Measurements from ENCODE around the gene MBP.
A peak's percentile ranks its signal among the peaks of the same experiment; 100 is the strongest.

The MBP gene

DNA sequence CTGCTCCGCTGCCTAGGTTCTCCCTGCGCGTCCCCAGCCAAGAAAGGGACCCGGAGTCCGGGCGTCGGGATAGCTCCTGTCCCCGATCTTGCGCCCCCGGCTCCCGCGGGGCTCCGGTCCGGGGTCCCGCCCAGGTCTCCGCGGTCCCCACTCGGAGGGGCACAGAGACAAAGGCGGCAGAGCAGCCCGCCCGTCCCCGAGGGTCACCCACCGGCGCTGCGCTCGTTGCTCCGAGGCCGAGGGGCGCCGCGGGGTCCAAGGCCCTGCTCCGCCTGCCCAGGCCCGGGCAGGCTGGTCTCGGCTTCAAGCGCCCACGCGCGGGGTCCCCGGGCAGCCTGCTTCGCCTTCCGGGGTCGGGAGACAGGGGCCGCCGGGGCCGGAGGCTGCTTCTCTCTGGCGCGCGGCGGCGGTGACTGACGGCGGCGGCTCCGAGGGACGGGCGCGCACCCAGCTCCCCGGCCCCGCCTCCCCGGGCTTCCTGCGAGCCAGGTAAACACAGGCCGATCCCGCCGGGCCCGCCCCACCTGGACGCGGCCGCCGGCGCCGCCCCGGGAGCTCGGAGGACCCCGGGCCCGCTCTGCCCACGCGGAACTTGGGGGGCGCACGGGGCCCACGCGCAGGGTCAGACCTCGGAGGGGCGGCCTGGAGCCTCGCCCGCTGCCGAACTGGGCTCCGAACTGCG, at the start of gene MBP:
MBP (minus strand) TSS at position 415 of the 682 bp plus-strand sequence. CDS start 27,522 bp downstream, outside the sequence.
- peak; percentile 70 for DNase-seq

DNA sequence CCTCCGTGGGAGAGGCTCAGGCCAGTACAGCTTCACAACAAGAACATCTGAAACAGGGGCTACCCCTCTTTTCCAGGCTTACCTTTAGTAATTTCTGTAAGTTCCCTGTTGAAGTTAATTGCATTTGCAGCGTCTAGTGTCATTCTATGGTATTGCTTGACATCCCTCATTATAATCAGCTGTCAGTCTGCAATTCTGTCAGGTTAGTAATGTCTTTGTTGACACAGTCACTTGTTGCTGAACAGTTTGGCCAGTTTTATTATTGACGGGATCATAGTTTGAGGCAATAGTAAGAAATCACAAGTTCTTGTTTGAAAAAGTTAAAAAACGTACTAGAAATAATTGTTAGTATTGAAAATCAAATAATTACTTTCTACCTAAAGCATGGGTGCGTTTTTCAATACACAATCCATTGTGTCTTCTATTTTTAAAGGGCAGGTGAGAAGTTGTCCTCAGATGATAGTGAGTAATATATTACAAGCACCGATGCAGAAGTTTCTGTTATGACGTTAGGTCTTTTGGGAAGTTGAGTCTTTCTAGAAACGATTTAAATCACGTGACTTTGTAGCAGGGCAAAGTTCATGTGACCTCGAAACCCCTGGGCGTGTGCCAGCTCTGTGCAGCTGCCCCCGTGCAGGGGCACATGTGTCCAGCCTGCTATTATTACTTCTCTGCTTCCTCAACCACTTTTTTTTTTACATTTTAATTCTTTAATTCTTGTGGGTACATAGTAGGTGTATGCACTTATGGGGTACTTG, 49.5 kb upstream of the MBP start:
- no peak for DNase-seq

DNA sequence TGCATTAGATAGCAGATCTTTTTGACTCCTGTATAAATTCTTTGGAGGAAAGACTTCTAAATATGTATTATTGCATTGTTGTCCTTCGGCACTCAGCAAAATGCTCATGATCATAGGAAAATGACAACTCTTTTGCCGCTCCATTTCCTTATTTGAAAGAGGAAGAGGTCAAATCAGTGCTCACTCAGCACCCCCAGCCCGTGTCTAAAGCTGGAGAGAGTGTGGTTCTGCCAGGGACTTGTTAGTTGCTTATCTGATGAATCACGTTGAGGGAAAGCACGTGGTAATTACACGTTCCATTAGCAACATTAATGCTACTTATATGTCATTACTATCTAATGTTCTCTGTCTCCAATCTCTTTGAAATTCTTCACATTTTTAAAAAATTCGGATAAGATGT, 46.0 kb upstream of the MBP start:
- DNase-seq, result no peak

DNA sequence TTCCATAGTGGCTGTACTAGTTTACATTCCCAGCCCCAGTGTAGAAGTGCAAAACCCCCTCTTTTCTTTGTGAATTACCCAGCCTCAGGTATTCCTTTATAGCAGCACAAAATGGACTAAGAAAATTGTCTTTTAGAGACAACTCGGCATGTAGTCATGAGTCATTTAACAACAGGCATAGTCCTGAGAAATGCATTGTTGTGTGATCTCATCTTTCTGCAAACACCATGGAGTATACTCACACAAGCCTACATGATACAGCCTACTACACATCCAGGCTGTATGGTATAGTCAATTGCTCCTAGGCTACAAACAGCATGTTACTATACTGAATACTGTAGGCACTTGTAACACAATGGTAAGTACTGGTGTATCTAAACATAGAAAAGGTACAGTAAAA, 44.4 kb upstream of the MBP start:
- no peak for DNase-seq

DNA sequence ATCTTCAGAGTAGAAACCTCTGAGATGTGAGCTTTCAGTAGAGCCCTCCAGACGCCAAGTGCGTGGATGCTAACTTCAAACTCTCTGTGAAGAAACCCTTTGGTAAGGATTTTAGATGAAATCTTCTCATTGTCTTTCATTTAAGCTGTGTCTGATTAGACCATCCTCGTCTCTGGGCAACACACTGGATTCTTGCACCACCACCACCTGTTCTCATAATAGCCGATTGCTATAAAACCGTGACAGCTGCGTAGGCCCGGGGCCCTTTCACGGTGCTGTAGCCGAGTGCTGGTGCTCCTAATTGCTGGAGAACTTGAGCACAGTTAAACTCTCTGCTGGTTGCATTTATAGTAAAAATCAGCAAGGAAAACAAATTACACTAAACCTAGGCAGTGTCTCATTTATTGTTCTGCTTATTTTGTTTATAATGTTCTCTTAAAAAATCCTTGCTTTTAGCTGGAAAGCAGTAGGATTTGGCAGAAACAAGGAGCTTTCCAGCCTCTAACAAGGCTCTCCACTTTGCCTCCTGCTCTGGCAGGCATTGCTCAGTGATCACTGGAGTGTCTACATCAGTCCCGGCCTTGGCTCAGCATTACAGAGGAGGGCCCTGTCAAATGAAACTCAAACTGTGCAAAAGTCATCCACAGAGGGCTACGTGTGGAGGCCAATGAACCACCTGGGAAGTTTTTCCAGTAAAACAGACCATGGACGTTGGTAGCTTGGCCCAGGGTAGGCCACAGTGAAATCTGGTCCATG, 40.9 kb upstream of the MBP start:
- no peak for DNase-seq

DNA sequence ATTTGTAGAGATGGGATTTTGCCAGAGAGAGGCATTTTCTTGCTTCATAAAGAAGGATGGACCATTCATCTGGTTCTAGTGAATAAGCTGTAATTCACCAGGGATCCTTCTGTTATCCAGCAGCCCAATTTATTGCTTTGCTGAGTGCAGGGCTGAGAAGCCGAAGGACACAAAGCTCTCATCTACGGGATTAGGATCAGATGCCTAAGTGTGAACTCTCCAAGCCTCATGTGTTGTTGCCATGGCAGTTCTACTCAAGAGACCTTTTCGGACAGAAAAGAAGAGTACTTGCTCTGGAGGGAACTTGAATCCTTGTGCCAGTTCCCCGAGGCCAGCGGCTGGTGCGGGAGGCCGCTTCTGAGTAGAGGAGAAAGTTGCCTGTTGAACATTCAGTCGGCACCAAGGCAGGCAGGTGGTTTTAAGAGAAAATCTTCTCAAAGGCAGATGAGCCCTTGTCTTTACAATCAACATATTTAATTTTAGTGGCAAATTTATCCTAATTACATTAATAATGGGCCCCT, 38.4 kb upstream of the MBP start:
- DNase-seq, result peak; percentile 18

DNA sequence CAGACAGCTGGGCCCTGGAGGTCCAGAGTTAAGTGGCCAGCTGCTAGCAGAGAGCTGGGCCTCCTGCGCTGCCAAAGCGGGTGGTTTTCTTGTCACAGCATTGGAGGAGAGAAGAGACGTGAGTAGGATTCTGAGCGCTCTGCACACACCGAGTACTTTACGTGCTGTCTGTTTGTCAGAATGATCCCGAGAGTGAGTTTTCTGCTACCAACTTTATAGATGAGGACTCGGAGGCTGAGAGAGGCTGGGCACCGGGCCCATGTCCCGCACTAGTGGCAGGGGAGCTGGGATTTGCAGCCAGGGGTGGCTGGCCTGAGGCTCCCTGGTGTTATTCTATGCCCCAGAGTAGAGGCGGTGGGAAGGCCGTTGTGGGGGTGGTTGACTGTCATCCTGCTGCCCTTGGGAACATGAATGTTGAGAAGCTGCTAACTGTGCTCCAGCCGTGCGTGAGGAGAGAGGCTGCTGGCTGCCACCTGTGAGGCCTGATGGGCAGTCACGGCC, 36.3 kb upstream of the MBP start:
- DNase-seq, result no peak

DNA sequence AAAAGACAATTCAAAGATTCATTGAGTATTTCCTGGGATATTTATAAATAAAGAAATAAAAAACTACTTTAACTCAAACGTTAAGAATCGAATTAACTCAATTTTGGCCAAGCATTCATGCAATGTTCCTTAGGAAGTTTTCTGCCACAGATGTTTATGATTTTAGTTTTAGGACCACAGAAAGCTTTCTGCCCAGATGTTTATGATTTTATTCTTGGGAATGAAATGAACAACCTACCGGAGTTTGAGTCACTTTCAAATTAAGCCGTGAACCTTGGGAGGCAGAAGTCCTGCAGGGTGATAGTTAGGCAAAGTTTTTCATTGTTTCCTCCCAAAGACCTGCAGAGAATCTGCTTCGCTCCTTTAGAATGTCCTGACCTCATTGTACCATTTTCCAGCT, 34.7 kb upstream of the MBP start:
- no peak for DNase-seq

DNA sequence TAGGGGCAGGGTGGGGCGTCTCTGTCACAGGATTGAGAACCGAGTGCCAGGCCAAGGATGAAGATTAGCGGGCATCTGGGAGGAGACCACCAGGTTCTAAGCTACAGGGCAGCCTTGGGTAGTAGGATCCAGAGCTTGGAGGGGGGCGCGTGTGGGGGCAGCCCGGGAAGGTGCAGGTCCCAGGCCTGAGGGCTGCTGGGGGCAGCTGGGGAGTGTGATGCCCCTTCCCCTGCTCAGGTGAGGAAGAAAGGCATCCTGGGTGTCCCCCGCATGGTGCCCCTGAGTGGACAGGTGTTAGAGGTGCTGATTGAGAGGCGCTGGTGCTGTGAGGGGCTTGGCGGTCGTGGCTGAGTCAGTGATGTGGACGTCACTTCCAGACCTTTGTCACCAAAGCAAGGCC, 33.9 kb upstream of the MBP start:
- DNase-seq, result no peak

DNA sequence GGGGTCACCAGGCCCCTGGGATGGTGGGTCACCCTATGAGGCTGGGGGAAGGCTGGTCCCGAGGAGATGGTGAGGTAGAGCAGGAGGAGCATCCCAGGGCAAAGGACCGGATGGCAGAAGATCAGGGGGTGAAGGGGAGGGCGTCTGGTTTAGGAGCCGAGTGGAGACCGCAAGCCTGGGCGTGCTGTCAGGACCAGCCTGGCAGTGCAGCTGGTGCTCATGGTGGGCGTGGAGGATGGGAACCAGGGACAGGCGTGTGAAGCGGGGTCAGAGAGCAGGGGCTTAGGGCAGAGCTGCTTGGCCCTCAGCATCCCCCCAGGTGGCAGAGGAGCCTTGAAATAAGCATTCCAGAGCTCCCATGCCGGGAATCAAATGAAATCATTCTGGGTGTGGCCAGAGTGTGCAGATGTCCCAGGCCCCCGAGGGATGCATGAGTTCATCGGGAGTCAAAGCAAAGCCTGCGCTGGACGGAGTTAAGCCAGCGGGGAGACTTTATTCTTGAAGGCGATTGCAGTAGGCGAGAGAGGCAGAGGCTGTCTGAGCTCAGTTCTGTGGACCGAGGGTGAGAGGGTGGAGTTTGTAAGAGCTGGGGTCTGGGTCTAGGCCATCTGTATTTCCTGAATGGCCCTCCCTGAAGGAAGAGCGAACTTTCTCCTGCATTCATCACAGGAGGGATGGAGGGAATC, 33.1 kb upstream of the MBP start:
- no peak for DNase-seq

DNA sequence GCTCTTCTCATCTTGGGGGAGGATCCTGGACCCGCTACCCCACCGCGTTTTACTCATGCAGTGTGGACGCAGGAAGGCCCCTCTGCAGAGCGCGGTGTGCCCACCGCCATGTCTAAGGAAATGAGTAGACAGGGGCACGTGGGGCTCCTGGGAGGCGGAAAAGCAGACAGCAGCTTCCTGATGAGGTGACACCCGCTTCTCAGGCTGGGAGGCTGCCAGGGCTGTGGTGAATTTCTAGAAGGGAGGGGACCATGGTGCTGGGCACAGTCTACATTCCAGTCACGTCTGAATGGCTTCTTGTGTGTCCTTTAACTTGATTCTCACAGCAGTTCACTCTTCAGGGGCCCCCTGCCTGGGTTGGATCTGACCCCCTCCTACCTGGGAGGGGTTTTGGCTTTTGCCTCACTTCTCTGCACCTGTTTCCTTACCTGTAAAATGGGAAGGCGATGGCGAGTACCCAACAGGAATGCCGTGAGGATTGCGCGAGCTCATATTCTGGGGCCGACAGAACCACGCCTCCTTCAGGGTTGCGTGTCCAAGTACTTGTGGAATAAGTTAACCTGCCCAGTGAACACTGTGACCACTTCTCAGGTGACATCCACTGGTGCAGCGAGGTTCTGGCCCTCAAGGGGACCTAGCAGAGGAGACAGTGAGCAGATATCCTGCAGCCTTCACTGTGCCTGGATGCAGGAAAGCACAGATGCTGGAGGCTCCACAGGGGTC, 32.3 kb upstream of the MBP start:
- no peak for DNase-seq

DNA sequence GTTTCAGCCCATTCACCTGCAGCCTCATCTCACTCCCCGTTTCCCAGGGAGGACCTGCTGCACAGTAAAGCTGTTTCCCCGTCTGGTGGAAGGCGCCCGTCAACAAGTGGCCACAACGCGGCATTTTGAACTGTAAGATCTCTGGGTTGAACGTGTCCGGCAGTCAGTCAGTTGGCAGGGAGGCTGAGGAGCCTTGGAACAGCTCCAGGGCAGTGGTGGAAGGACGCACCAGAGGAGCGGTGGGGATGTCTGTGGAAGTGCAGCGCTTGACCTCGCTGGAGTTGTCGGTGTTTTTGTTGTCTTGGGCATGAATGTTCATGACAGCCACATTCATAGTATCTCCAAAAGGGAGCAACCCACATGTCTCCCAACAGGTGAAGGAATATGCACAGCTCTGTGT, 31.4 kb upstream of the MBP start:
- DNase-seq, result no peak

DNA sequence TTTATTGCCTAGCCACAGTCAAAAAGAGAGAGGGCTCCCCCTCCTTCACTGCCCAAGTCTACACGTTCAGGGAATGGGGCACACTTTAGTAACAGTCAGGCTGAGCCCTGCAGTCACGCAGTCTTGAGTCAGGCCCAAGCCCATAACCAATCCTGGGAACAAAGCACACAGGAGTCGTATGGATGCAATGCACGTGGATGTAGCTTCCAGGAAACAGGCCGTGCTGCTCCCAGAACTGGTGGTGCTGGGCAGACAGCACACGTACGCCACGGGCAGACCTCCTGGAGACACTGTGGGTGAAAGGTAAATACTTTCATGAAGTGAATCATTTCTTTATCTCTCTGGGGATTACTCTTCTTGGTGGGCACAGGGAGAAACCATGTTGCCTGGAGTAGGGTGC, 30.0 kb upstream of the MBP start:
- no peak for DNase-seq

DNA sequence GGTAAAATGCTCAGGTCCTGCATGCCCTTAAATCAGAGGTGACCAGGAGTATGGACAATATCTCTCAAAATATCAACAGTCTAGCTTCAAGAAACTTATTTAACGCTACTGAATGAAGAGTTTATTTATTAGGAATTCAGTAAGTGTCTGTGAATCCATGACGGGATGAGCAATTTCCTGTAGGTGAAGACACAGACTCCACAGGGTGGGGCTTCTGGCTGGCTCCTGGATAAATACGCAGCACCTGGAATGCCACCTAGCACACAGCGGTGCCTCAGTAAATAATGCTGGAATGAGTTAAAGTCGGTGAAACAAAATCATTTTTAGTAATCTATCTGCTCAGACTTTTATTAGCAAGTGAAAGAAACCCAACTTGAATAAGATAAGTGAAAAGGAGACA, 29.4 kb upstream of the MBP start:
- DNase-seq, result no peak

DNA sequence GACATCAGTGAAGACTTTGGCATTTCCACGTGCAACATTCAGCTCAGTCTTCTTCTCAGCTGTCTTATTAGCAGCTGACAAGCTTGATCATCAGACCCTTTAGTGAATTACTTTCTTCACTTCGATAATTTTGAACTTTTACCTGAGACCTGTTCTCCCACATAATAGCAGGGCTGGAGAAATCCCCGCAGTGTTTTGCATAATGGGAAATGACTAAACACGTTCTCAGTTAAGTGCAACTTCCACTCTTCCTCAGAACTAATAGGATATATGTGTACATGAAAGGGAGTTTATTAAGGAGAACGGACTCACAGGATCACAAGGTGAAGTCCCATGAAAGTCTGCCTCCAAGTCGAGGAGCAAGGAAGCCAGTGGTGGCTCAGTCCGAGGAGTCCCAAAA, 28.8 kb upstream of the MBP start:
- DNase-seq, result no peak

DNA sequence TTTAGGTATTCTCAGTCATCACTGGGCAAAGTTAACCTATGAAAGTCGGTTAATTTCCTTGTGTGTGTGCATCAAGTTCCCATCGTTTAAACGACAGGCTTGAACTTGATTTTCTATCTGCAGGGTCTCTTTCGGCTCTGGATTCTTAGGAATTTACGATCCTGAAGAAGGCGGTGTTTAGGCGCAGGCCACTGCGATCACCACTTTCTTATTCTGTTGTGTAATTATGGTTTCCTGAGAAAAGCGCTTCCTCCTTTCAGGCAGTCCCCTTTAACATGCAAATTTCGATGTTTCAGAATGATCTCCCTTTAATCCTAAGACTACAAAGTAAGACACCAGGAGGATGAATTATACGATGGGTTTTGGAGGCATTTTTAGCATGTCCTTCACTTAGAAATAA, 27.9 kb upstream of the MBP start:
- no peak for DNase-seq

DNA sequence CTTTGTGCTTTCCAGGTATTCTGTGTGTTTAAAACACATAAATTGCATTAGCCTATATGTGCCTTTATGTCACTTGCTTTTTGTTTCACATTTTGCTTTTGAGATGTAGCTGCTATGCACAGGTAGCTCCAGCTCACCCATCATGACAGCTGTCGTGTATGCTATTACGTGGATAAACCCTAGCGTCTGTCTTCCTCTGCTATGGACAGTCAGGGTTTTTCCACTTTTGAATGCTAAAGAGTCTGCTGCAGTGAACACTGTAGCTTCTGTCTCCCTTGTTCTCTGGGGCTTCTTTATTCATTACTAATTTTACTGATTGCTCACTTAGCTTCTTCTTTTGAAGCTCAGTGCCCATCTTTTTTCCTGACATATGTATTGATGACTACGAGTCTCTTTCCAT, 24.7 kb upstream of the MBP start:
- DNase-seq, result no peak

DNA sequence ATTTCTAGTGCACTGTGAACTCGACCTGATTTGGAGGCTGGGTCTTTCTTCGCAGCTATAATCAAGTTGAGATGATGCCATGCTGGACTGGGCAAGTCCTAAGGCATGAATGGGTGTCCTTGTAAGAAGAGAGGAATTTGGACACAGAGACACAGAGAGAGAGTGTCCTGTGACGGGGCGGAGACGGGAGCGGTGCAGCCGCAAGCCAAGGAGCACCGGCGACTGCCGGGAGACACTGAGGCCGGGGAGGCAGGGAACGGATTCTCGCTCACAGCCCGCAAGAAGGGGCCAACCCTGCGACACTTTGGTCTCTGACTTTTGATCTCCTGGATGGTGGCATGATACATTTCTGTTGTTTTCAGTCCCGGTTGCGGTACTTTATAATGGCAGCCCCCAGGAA, 22.4 kb upstream of the MBP start:
- DNase-seq, result no peak

DNA sequence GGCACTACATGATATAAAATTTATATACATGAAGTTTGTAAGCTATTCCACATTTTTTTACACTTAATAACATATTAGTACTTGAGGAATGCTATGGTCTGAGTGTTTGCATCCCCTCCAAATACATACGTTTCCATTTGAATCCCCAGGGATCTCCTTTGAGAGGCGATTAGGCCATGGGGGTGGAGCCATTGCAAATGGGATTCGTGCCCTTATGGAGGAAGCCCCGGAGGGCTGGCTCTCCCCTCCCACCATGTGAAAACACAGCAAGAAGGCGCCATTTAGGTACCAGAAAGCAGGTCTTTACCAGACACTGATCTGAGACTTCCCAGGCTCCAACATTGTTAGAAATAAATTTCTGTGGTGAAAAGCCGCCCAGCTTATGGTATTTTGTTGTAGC, 20.8 kb upstream of the MBP start:
- DNase-seq, result no peak

DNA sequence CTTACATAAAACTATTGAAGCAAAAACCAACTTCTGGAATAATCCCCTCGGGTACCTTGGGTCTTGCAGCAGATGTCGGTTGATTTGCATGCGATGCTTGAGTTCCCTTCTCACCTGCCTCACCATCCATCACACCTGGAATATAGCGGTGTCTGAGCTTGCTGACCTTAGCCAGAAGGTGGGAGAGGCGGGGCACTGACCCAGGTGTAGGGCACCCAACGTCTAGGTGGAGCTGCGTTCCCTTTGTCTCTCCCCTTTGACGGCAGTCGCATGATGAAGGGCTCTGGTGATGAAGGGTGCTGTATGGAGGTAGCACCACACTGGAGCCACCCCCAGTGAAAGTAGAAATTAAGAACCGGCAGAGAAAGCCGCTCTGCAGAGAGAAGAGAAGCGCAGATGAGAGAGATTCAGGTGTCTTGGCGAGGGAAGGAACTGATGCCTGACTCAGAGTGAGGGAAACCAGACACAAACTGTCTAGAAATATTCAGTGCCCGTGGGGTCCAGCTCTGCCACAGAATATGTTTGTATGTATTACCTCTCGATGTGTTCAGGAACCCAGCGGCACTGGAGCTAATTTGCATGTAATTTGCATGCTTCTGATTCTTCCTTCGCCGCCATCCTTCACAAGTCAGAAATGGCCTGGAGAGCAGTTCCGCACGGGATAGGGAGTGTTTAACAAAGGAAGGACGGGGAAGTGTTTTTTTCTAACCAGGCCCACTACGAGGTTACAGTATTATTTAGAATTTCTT, 19.4 kb upstream of the MBP start:
- DNase-seq, result no peak

DNA sequence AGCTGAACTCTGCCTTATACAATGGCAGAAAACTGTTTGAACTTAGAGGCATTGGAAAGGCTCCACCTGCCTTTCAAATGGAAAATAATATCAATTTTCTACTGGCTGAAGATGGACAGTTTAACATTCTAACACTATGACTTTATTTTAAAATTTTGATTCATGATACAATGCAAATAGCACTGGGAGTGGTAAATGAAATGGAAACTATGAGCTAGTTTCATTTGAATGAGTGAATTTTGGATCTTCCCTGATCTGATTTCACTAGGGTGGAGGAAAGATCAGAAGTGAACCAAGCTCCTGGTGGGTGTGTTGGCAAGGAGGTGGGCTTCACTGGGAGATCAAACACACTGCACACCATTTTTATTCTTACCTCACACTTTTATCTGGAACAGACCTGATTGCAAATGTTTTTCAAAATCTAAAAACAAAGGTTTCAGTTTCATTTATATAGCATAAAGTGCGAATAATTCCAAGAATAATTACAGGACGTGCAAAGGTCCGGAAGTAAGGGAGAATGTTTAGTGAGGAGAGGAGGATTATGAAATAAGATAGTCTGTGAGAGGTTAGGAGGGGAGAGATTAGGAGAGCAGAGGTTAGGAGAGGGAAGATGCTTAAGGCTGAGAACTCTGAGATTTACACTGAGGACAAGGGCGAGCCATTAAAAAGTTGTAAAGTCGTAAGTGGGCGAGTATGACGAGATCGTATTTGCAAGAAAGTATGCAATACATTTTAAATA, 18.6 kb upstream of the MBP start:
- DNase-seq, result no peak
